ENCODE results near the gene SHC2. TPM values are rescaled to one million over a fixed set of nuclear protein-coding genes. Genes with fewer than 3 reads are reported as not detected.

Gene SHC2
- total RNA-seq, 4 donors from 2014 or later = 14.6 to 25.0 (median 17.8) TPM

GRCh38 chr19:418761-419671 lies 41.8 kb downstream of the SHC2 start:
- no peak overlapping the region for H3K4me3 ChIP-seq (ENCODE audit: low read depth, poor library complexity, severe bottlenecking)
- 81 to 82% methylated on average over 41 to 51 of the region's 51 CpGs for WGBS, 2 donors
- TF ChIP-seq CTCF (IDR thresholded peaks at IDR 0.05) (no peak), POLR2A (IDR thresholded peaks at IDR 0.05) (no peak)
- DNase-seq (ENCODE audit: low spot score in 2 of 2) = no peak
- intact Hi-C loops (cut with DNase I; ENCODE audit: low total_unique reads) = no loop called here

- H3K4me3 ChIP-seq (ENCODE audit: low read depth, poor library complexity, severe bottlenecking) = no peak overlapping the region
- intact Hi-C loops (cut with DNase I; ENCODE audit: low total_unique reads) = no loop called here
- WGBS, 2 donors = 81 to 92% methylated on average over 12 to 13 of the region's 14 CpGs
- DNase-seq (ENCODE audit: low spot score in 2 of 2) = no peak
- TF ChIP-seq CTCF (IDR thresholded peaks at IDR 0.05) = no peak
- no peak for TF ChIP-seq POLR2A (IDR thresholded peaks at IDR 0.05)
Observed at GRCh38 chr19:416416-416815, 44.4 kb downstream of the SHC2 start.

- intact Hi-C loops (cut with DNase I; ENCODE audit: low total_unique reads) = no loop called here
- no peak for DNase-seq (ENCODE audit: low spot score in 2 of 2)
- 93 to 95% methylated on average over 1 of the region's 1 CpG for WGBS, 2 donors
- no peak overlapping the region for H3K4me3 ChIP-seq (ENCODE audit: low read depth, poor library complexity, severe bottlenecking)
- TF ChIP-seq CTCF (IDR thresholded peaks at IDR 0.05) (no peak), POLR2A (IDR thresholded peaks at IDR 0.05) (no peak)
Observed at GRCh38 chr19:415292-415691, 45.5 kb downstream of the SHC2 start.

GRCh38 chr19:413756-414420 lies 46.9 kb downstream of the SHC2 start:
- intact Hi-C loops (cut with DNase I; ENCODE audit: low total_unique reads) = no loop called here
- WGBS, 2 donors = 75 to 83% methylated on average over 15 of the region's 15 CpGs
- TF ChIP-seq POLR2A (IDR thresholded peaks at IDR 0.05) = no peak
- TF ChIP-seq CTCF (IDR thresholded peaks at IDR 0.05) = no peak
- no peak overlapping the region for H3K4me3 ChIP-seq (ENCODE audit: low read depth, poor library complexity, severe bottlenecking)
- DNase-seq (ENCODE audit: low spot score in 2 of 2) = no peak

- 48 to 49% methylated on average over 22 to 31 of the region's 36 CpGs for WGBS, 2 donors
- intact Hi-C loops (cut with DNase I; ENCODE audit: low total_unique reads) = no loop called here
- no peak for TF ChIP-seq CTCF (IDR thresholded peaks at IDR 0.05)
- no peak for TF ChIP-seq POLR2A (IDR thresholded peaks at IDR 0.05)
- H3K4me3 ChIP-seq (ENCODE audit: low read depth, poor library complexity, severe bottlenecking) = no peak overlapping the region
- no peak for DNase-seq (ENCODE audit: low spot score in 2 of 2)
Observed at GRCh38 chr19:412356-413355, 48.2 kb downstream of the SHC2 start.
